ENCODE data around the gene RPL12. TPM values are rescaled to one million over a fixed set of nuclear protein-coding genes. Genes with fewer than 3 reads are reported as not detected.

RPL12 gene
- total RNA-seq, 1 donor from 2014 or later = 1,018 TPM

DNA sequence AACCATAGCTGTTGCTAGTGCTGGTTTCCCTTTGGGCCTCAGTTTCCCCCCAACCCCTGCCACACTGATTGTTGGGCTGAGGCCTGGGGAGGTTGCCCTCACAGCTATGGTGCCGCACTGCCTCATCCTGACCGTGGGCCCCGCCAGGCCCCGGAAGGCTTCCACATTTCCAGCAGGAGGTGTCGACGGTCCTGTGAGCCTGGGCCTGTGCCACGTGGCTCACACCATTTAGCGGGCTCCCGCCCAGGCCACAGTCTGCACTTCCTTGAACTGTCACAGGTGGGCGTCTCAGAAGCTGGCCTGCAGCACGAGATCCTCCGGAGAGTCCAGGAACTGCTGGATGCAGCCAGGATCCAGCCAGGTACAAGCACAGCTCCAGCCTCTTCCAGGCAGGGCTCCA, 45.8 kb upstream of the RPL12 start:
- TF ChIP-seq, protein P1, sequence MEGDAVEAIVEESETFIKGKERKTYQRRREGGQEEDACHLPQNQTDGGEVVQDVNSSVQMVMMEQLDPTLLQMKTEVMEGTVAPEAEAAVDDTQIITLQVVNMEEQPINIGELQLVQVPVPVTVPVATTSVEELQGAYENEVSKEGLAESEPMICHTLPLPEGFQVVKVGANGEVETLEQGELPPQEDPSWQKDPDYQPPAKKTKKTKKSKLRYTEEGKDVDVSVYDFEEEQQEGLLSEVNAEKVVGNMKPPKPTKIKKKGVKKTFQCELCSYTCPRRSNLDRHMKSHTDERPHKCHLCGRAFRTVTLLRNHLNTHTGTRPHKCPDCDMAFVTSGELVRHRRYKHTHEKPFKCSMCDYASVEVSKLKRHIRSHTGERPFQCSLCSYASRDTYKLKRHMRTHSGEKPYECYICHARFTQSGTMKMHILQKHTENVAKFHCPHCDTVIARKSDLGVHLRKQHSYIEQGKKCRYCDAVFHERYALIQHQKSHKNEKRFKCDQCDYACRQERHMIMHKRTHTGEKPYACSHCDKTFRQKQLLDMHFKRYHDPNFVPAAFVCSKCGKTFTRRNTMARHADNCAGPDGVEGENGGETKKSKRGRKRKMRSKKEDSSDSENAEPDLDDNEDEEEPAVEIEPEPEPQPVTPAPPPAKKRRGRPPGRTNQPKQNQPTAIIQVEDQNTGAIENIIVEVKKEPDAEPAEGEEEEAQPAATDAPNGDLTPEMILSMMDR (IDR thresholded peaks at IDR 0.05) = no peak
- DNase-seq (no peak), ATAC-seq (peak in 1 of 2 donors; percentile 12)
- H3K36me3 ChIP-seq = peaks cover 78% of the 10 kb centered on the region
- no peak overlapping the region for H3K4me3 ChIP-seq
- no peak overlapping the region for H3K27ac ChIP-seq
- no peaks in the 10 kb centered on the region for H3K27me3 ChIP-seq (ENCODE audit: low read depth)
- intact Hi-C loops (cut with DNase I) = no loop called here
- H3K9me3 ChIP-seq = no peaks in the 10 kb centered on the region
- peaks cover 3% of the 10 kb centered on the region for H3K4me1 ChIP-seq

DNA sequence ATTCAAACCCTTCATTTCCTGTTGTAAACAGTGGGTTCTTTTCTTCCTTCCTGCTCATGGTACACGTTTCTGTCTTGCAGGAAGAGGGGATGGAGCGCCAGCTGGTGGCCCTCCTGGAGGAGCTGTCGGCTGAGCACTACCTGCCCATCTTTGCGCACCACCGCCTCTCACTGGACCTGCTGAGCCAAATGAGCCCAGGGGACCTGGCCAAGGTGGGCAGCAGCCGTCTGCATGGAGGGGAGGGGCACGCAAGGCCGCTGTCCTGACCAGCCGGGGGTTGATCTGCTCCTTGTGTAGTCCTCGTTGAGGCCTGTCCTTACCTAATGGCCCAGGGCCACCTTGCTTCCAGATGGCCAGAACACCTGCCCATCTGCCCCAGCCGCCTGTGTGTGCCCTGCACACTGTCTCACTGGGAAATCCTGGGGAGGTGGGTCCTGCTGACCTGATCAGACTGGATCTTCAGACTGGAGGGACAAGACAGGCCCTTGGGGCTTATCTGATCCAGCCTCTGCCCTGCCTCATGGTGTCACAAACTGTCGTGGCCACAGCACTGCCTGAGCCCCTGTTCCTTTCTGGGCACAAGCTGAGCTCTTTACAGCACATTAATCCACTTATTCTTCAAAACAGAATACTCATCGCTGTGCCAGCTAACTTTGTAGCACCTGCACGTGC, 44.8 kb upstream of the RPL12 start:
- no peak for DNase-seq
- peaks cover 79% of the 10 kb centered on the region for H3K36me3 ChIP-seq

DNA sequence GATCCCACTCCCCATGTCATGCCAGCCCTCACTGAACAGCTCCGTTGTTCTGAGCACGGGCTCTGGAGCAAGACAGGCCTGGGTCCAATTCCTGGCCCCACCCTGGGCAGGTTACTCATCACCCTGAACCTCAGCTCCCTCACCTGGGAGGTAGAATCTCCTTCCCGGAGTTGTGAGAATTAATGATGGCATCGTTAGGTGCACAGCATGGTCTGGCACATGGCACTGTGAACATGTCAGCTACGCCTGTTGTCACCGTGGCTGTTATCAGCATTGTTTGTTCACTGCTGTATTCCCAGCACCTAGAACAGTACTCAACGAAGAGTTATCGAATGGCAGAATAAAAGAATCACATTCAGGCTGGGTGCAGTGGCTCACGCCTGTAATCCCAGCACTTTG, 43.1 kb upstream of the RPL12 start:
- peaks cover 3% of the 10 kb centered on the region for H3K4me1 ChIP-seq
- intact Hi-C loops (cut with DNase I) = no loop called here

More for the DNA sequence above, 44.8 kb upstream of the RPL12 start:
- H3K4me3 ChIP-seq = no peak overlapping the region
- TF ChIP-seq, protein P1 (IDR thresholded peaks at IDR 0.05) = no peak
- no peak for ATAC-seq
- H3K27me3 ChIP-seq (ENCODE audit: low read depth) = no peaks in the 10 kb centered on the region
- no peak overlapping the region for H3K27ac ChIP-seq
- intact Hi-C loops (cut with DNase I) = no loop called here
- peaks cover 3% of the 10 kb centered on the region for H3K4me1 ChIP-seq
- H3K9me3 ChIP-seq = no peaks in the 10 kb centered on the region

GRCh38 chr9:127493592-127494303, 42.5 kb upstream of the RPL12 start:
- H3K4me3 ChIP-seq = no peak overlapping the region
- DNase-seq = no peak
- H3K27me3 ChIP-seq (ENCODE audit: low read depth) = no peaks in the 10 kb centered on the region
- H3K4me1 ChIP-seq = peaks cover 3% of the 10 kb centered on the region
- intact Hi-C loops (cut with DNase I) = no loop called here
- ATAC-seq = no peak
- no peaks in the 10 kb centered on the region for H3K9me3 ChIP-seq
- TF ChIP-seq, protein P1 (IDR thresholded peaks at IDR 0.05) = no peak
- H3K27ac ChIP-seq = no peak overlapping the region
- H3K36me3 ChIP-seq = peaks cover 93% of the 10 kb centered on the region

More for the DNA sequence above, 43.1 kb upstream of the RPL12 start:
- Histone ChIP-seq H3K27me3 (ENCODE audit: low read depth) (no peaks in the 10 kb centered on the region), H3K36me3 (peaks cover 88% of the 10 kb centered on the region), H3K27ac (no peak overlapping the region), H3K9me3 (no peaks in the 10 kb centered on the region), H3K4me3 (no peak overlapping the region)
- DNase-seq = no peak
- TF ChIP-seq, protein P1 (IDR thresholded peaks at IDR 0.05) = no peak
- ATAC-seq = no peak

DNA sequence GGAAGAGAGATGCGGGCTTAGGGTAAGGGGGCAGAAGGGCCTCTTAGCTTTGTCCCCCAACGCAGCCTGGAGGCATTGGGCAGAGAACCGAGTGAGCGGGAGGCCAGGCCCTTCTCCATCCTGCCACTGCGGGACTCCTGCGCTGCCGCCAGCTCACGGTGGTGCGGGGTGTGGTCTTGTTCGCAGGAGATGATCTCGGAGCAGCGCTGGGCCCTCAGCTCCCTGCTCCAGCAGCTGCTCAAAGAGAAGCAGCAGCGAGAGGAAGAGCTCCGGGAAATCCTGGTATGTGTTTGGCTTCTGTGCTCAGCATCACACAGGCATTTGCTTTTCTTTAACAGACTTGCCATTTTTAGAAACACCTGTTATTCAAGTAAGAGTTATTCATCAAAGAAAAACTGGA, 41.4 kb upstream of the RPL12 start:
- no peak for DNase-seq
- H3K27ac ChIP-seq = no peak overlapping the region
- H3K9me3 ChIP-seq = no peaks in the 10 kb centered on the region
- no peaks in the 10 kb centered on the region for H3K27me3 ChIP-seq (ENCODE audit: low read depth)
- peaks cover 3% of the 10 kb centered on the region for H3K4me1 ChIP-seq
- no peak for ATAC-seq
- intact Hi-C loops (cut with DNase I) = no loop called here
- H3K36me3 ChIP-seq = peaks cover 94% of the 10 kb centered on the region
- TF ChIP-seq, protein P1 (IDR thresholded peaks at IDR 0.05) = no peak
- H3K4me3 ChIP-seq = no peak overlapping the region

Measured in lower lobe of right lung (tissue), 2 donors.